GM12892 (cell line): Measurements from ENCODE around the gene TOP1.

ENCODE experiments used
- POLR2A ChIP-seq: IDR thresholded peaks from 2 replicates; pipeline ENCODE4 v1.6.1; 2011; ENCODE audit warnings: low read depth, low read length, control low read depth
- TAF1 ChIP-seq: IDR thresholded peaks from 2 replicates; pipeline ENCODE4 v1.6.1; 2011; ENCODE audit warnings: low read depth, mild to moderate bottlenecking, control low read depth, low read length, borderline replicate concordance

GRCh38 chr20:41172296-41173140 is 143.9 kb downstream of the TOP1 start:
- no peak; the same call in 1 of the 2 replicates for TF ChIP-seq POLR2A
- no peak for TF ChIP-seq TAF1
